Gastroesophageal sphincter (tissue), 3 donors: ENCODE data around the gene AIF1.

ENCODE experiments used
- POLR2AphosphoS5 ChIP-seq: sonication (generic); formaldehyde crosslinking; IDR thresholded peaks from one replicate; pipeline ENCODE4 v1.6.1; 2017; ENCODE audit warnings: antibody characterized with exemption
- TF ChIP-seq, protein P1 (sequence below), 4 experiments: fragments of 200-600 bp in 2 of 4; fragments of 450-650 bp in 2 of 4; sonication (generic) in 1 of 4; IDR thresholded peaks; one replicate each; pipeline ENCODE4 v1.5.1; 2017 to 2019; ENCODE audit warnings: antibody characterized with exemption in 4 of 4, mild to moderate bottlenecking in 2 of 4, moderate library complexity in 2 of 4

DNA sequence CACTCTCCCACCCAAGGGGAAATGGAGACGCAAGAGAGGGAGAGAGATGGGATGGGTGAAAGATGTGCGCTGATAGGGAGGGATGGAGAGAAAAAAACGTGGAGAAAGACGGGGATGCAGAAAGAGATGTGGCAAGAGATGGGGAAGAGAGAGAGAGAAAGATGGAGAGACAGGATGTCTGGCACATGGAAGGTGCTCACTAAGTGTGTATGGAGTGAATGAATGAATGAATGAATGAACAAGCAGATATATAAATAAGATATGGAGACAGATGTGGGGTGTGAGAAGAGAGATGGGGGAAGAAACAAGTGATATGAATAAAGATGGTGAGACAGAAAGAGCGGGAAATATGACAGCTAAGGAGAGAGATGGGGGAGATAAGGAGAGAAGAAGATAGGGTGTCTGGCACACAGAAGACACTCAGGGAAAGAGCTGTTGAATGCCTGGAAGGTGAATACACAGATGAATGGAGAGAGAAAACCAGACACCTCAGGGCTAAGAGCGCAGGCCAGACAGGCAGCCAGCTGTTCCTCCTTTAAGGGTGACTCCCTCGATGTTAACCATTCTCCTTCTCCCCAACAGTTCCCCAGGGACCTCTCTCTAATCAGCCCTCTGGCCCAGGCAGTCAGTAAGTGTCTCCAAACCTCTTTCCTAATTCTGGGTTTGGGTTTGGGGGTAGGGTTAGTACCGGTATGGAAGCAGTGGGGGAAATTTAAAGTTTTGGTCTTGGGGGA lies 38.9 kb upstream of the AIF1 start:
- TF ChIP-seq, protein P1, sequence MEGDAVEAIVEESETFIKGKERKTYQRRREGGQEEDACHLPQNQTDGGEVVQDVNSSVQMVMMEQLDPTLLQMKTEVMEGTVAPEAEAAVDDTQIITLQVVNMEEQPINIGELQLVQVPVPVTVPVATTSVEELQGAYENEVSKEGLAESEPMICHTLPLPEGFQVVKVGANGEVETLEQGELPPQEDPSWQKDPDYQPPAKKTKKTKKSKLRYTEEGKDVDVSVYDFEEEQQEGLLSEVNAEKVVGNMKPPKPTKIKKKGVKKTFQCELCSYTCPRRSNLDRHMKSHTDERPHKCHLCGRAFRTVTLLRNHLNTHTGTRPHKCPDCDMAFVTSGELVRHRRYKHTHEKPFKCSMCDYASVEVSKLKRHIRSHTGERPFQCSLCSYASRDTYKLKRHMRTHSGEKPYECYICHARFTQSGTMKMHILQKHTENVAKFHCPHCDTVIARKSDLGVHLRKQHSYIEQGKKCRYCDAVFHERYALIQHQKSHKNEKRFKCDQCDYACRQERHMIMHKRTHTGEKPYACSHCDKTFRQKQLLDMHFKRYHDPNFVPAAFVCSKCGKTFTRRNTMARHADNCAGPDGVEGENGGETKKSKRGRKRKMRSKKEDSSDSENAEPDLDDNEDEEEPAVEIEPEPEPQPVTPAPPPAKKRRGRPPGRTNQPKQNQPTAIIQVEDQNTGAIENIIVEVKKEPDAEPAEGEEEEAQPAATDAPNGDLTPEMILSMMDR (IDR thresholded peaks at IDR 0.05), result no peak
- TF ChIP-seq POLR2AphosphoS5, result no peak
